Activated CD8-positive, alpha-beta T cell treated with anti-CD3 and anti-CD28 coated beads, Interleukin-2, amount 10 ng/mL, durations not matched to agents 7 days and 5 days (primary cell): Measurements from ENCODE around the gene FAM120A. TPM values are rescaled to one million over a fixed set of nuclear protein-coding genes. Genes with fewer than 3 reads are reported as not detected.

Experiments
- ATAC-seq: fragments of 150-1000 bp; cut with Tn5 transposase; one replicate; pipeline ENCODE4 v1.10.0; 2021; ENCODE audit warnings: moderate library complexity
- CTCF ChIA-PET: fragments of 350-600 bp; sonication (Branson Sonifier 250); formaldehyde crosslinking; loops from one replicate; lab custom pipeline; 2021; ENCODE audit warnings: antibody characterized with exemption; lab: Charles Lee
- POLR2A ChIA-PET: fragments of 350-600 bp; sonication (Branson Sonifier 250); formaldehyde crosslinking; loops from one replicate; lab custom pipeline; 2021; ENCODE audit warnings: antibody characterized with exemption; lab: Charles Lee
- DNase-seq: peaks from one replicate; pipeline ENCODE4 v3.0.0-alpha.2; 2020
- H3K27ac Mint-ChIP-seq: one replicate; pipeline ENCODE4 v1.8.0; 2021; ENCODE audit warnings: mild to moderate bottlenecking, mixed read lengths
- H3K27me3 Mint-ChIP-seq: one replicate; pipeline ENCODE4 v1.8.0; 2021; ENCODE audit warnings: low read depth, mixed read lengths
- H3K36me3 Mint-ChIP-seq: one replicate; pipeline ENCODE4 v1.8.0; 2021; ENCODE audit warnings: low read depth, mixed read lengths
- H3K4me1 Mint-ChIP-seq: one replicate; pipeline ENCODE4 v1.8.0; 2021; ENCODE audit warnings: low read depth, mixed read lengths
- H3K4me3 Mint-ChIP-seq: one replicate; pipeline ENCODE4 v1.8.0; 2021; ENCODE audit warnings: mild to moderate bottlenecking, mixed read lengths
- H3K9me3 Mint-ChIP-seq: one replicate; pipeline ENCODE4 v1.8.0; 2022; ENCODE audit warnings: mixed read lengths; ENCODE audit not compliant: insufficient read depth
- total RNA-seq, 2 experiments: library from RNA; stranded (reverse); gene quantifications; one replicate each; pipeline ENCODE4 v1.2.3, GENCODE V29; 2021

The FAM120A gene
- total RNA-seq, 2 experiments from 2014 or later = 139 to 141 TPM

GRCh38 chr9:93541581-93542349 lies 90.3 kb downstream of the FAM120A start:
- Mint-ChIP-seq H3K4me1 (no peaks in the 10 kb centered on the region), H3K9me3 (no peaks in the 10 kb centered on the region), H3K4me3 (no peak overlapping the region), H3K36me3 (peaks cover 46% of the 10 kb centered on the region), H3K27ac (no peak overlapping the region), H3K27me3 (no peaks in the 10 kb centered on the region)
- no peak for DNase-seq
- ChIA-PET CTCF (no interaction called here), POLR2A (no interaction called here)
- no peak for ATAC-seq

- H3K4me3 Mint-ChIP-seq = no peak overlapping the region
- no peaks in the 10 kb centered on the region for H3K4me1 Mint-ChIP-seq
- H3K27me3 Mint-ChIP-seq = no peaks in the 10 kb centered on the region
- H3K9me3 Mint-ChIP-seq = no peaks in the 10 kb centered on the region
- ChIA-PET POLR2A (no interaction called here), CTCF (interaction anchor here (0.6 kb wide), 1 partner anchor 25 kb away, joined by 3 read pairs; no protein-coding TSS in a partner anchor)
- peaks cover 48% of the 10 kb centered on the region for H3K36me3 Mint-ChIP-seq
- ATAC-seq = no peak
- H3K27ac Mint-ChIP-seq = no peak overlapping the region
- DNase-seq = no peak
These were observed 91.6 kb downstream of the FAM120A start for GRCh38 chr9:93543117-93543516.

- H3K27me3 Mint-ChIP-seq = no peaks in the 10 kb centered on the region
- peaks cover 57% of the 10 kb centered on the region for H3K36me3 Mint-ChIP-seq
- DNase-seq (no peak), ATAC-seq (no peak)
- POLR2A ChIA-PET = interaction anchor here (0.5 kb wide), 1 partner anchor 20 kb away, joined by 3 read pairs; no protein-coding TSS in a partner anchor
- CTCF ChIA-PET = interaction anchor here (0.6 to 1.4 kb wide), 2 partner anchors 13 to 20 kb away, joined by 3 to 6 read pairs; no protein-coding TSS in a partner anchor
- H3K9me3 Mint-ChIP-seq = no peaks in the 10 kb centered on the region
- no peaks in the 10 kb centered on the region for H3K4me1 Mint-ChIP-seq
- no peak overlapping the region for H3K4me3 Mint-ChIP-seq
- H3K27ac Mint-ChIP-seq = no peak overlapping the region
These were observed 94.9 kb downstream of the FAM120A start for GRCh38 chr9:93546356-93546755.

GRCh38 chr9:93549611-93550010 lies 98.1 kb downstream of the FAM120A start:
- ChIA-PET CTCF (interaction anchor here (2.0 kb wide), 1 partner anchor 17 kb away, joined by 10 read pairs; no protein-coding TSS in a partner anchor), POLR2A (interaction anchor here (2.1 kb wide), 1 partner anchor 17 kb away, joined by 6 read pairs; no protein-coding TSS in a partner anchor)
- H3K36me3 Mint-ChIP-seq = peaks cover 62% of the 10 kb centered on the region
- ATAC-seq (no peak), DNase-seq (no peak)
- no peaks in the 10 kb centered on the region for H3K9me3 Mint-ChIP-seq
- H3K27me3 Mint-ChIP-seq = no peaks in the 10 kb centered on the region
- peak overlapping the region; percentile 39 for H3K27ac Mint-ChIP-seq
- H3K4me1 Mint-ChIP-seq = no peaks in the 10 kb centered on the region
- H3K4me3 Mint-ChIP-seq = no peak overlapping the region

GRCh38 chr9:93552923-93553322 lies 101.4 kb downstream of the FAM120A start:
- H3K36me3 Mint-ChIP-seq = peaks cover 56% of the 10 kb centered on the region
- no peak overlapping the region for H3K4me3 Mint-ChIP-seq
- DNase-seq (no peak), ATAC-seq (no peak)
- H3K27me3 Mint-ChIP-seq = no peaks in the 10 kb centered on the region
- CTCF ChIA-PET = interaction anchor here (1.6 kb wide), 2 partner anchors 13 to 99 kb away, joined by 3 to 12 read pairs; no protein-coding TSS in a partner anchor
- no peaks in the 10 kb centered on the region for H3K4me1 Mint-ChIP-seq
- no peak overlapping the region for H3K27ac Mint-ChIP-seq
- no peaks in the 10 kb centered on the region for H3K9me3 Mint-ChIP-seq
- POLR2A ChIA-PET = interaction anchor here (1.1 kb wide), 1 partner anchor 14 kb away, joined by 4 read pairs; no protein-coding TSS in a partner anchor

- ATAC-seq = no peak
- H3K36me3 Mint-ChIP-seq = peaks cover 59% of the 10 kb centered on the region
- no peak overlapping the region for H3K27ac Mint-ChIP-seq
- H3K27me3 Mint-ChIP-seq = no peaks in the 10 kb centered on the region
- H3K4me3 Mint-ChIP-seq = no peak overlapping the region
- no peaks in the 10 kb centered on the region for H3K9me3 Mint-ChIP-seq
- no peak for DNase-seq
- CTCF ChIA-PET = interaction anchor here (3.5 kb wide), 1 partner anchor 11 kb away, joined by 21 read pairs; no protein-coding TSS in a partner anchor
- POLR2A ChIA-PET = interaction anchor here (1.2 to 1.4 kb wide), 2 partner anchors 11 to 12 kb away, joined by 3 to 4 read pairs; no protein-coding TSS in a partner anchor
- H3K4me1 Mint-ChIP-seq = no peaks in the 10 kb centered on the region
These were observed 103.9 kb downstream of the FAM120A start for GRCh38 chr9:93555370-93555769.

GRCh38 chr9:93557366-93558137 lies 106.1 kb downstream of the FAM120A start:
- Mint-ChIP-seq H3K4me3 (no peak overlapping the region), H3K27ac (no peak overlapping the region), H3K36me3 (peaks cover 59% of the 10 kb centered on the region)

GRCh38 chr9:93558503-93558902 lies 107.0 kb downstream of the FAM120A start:
- no peak overlapping the region for H3K4me3 Mint-ChIP-seq
- ATAC-seq = no peak
- ChIA-PET POLR2A (no interaction called here), CTCF (no interaction called here)
- DNase-seq = no peak
- H3K27ac Mint-ChIP-seq = no peak overlapping the region
- H3K27me3 Mint-ChIP-seq = no peaks in the 10 kb centered on the region
- peaks cover 57% of the 10 kb centered on the region for H3K36me3 Mint-ChIP-seq
- H3K4me1 Mint-ChIP-seq = no peaks in the 10 kb centered on the region
- no peaks in the 10 kb centered on the region for H3K9me3 Mint-ChIP-seq

More at GRCh38 chr9:93557366-93558137, 106.1 kb downstream of the FAM120A start:
- ATAC-seq (no peak), DNase-seq (no peak)
- Mint-ChIP-seq H3K27me3 (no peaks in the 10 kb centered on the region), H3K9me3 (no peaks in the 10 kb centered on the region), H3K4me1 (no peaks in the 10 kb centered on the region)
- ChIA-PET POLR2A (no interaction called here), CTCF (interaction anchor here (3.5 kb wide), 1 partner anchor 9 kb away, joined by 21 read pairs; no protein-coding TSS in a partner anchor)

GRCh38 chr9:93560991-93561390 lies 109.5 kb downstream of the FAM120A start:
- no peaks in the 10 kb centered on the region for H3K27me3 Mint-ChIP-seq
- no peaks in the 10 kb centered on the region for H3K9me3 Mint-ChIP-seq
- peaks cover 65% of the 10 kb centered on the region for H3K36me3 Mint-ChIP-seq
- POLR2A ChIA-PET = interaction anchor here (1.3 kb wide), 1 partner anchor 107 kb away, joined by 3 read pairs; no protein-coding TSS in a partner anchor
- H3K4me1 Mint-ChIP-seq = peaks cover 8% of the 10 kb centered on the region
- H3K27ac Mint-ChIP-seq = no peak overlapping the region
- no peak overlapping the region for H3K4me3 Mint-ChIP-seq
- no peak for ATAC-seq
- CTCF ChIA-PET = interaction anchor here (1.3 kb wide), 1 partner anchor 108 kb away, joined by 3 read pairs; the partner anchor contains the start of gene FAM120AOS
- no peak for DNase-seq

GRCh38 chr9:93562157-93562556 lies 110.7 kb downstream of the FAM120A start:
- Mint-ChIP-seq H3K9me3 (no peaks in the 10 kb centered on the region), H3K36me3 (peaks cover 59% of the 10 kb centered on the region), H3K27ac (no peak overlapping the region), H3K4me3 (no peak overlapping the region), H3K27me3 (no peaks in the 10 kb centered on the region), H3K4me1 (peaks cover 15% of the 10 kb centered on the region)
- CTCF ChIA-PET = no interaction called here
- DNase-seq (no peak), ATAC-seq (no peak)
- POLR2A ChIA-PET = no interaction called here

- no peaks in the 10 kb centered on the region for H3K27me3 Mint-ChIP-seq
- ChIA-PET POLR2A (interaction anchor here (2.3 to 2.6 kb wide), 2 partner anchors 11 to 114 kb away, joined by 16 to 41 read pairs; partner anchors contain the start of genes FAM120A and PHF2), CTCF (interaction anchor here (1.2 to 2.7 kb wide), 8 partner anchors 9 to 457 kb away, joined by 3 to 38 read pairs (median 11); partner anchors contain the start of gene FAM120AOS)
- peaks cover 42% of the 10 kb centered on the region for H3K36me3 Mint-ChIP-seq
- DNase-seq (no peak), ATAC-seq (no peak)
- no peak overlapping the region for H3K27ac Mint-ChIP-seq
- peaks cover 24% of the 10 kb centered on the region for H3K4me1 Mint-ChIP-seq
- no peaks in the 10 kb centered on the region for H3K9me3 Mint-ChIP-seq
- H3K4me3 Mint-ChIP-seq = no peak overlapping the region
These were observed 113.6 kb downstream of the FAM120A start for GRCh38 chr9:93565089-93565488.
